NCI-H345 treated with DMSO at 0.1 percent for 48 hours (cell line): Measurements from ENCODE around the gene POLDIP3.
A peak's percentile ranks its signal among the peaks of the same experiment; 100 is the strongest.
"Not testable (repeated sequence)": the region's sequence is repeated elsewhere in the genome, so short reads cannot be mapped to it uniquely, and the experiment has no call there.

ENCODE experiments used
- DNase-seq: peaks from one replicate; lab custom pipeline; 2025; ENCODE audit not compliant: unreplicated experiment; lab: John Stamatoyannopoulos, UW

Gene POLDIP3

DNA sequence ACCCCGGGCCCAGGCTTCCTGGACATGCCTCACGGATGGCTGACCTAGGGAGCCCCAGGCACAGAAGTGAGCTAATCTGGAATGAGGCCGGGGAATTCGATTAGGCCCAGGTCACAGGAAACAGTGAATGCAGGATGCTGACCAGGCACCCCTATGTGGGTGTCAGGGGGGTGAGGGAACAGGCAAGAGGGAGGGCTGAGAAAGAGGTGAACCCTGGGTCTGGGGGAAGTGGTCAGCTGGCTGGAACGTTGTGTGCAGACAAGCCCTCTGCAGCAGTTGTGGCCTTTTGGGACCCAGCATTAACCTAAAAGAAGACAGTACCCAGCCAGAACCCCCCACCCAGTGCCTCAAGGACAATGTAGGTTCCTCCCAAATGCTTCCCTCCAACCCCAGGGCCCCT lies 52.8 kb downstream of the POLDIP3 start:
- DNase-seq: no peak

DNA sequence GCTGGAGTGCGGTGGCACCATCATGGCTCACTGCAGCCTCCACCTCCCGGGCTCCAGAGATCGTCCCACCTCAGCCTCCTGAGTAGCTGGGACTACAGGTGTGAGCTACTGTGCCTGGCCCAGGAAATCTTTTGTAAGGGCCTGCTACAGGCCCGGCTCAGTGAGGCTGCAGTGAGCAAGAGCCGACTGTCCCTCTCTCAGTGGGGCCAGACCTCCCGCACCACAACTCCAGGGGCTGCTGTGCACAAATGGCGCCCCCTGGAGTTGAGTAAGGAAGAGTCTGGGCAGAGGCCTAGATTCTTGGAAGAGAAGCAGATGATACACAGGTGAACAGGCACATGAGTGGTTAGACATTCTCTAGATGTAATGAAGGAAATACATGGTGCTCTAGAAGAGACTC lies 53.9 kb downstream of the POLDIP3 start:
- no peak for DNase-seq

DNA sequence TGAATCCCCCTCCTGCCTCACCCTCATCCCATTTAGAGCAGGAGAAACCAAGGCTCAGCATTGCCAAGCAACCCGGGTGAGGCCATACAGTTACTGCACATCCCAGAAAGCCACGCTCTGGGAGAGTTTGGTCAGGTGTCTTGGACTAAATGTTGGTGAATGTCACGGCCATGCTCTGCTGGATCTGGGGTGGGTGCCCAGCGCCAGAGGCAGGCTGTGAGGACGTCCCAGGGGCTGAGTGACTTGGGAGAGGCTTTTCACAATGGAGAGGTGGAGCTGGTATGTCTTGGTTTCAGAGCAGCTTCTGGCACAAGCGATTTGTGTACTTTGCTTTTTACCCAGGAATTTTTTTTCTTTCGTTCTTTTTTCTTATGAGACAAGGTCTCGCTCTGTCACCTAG lies 54.3 kb downstream of the POLDIP3 start:
- DNase-seq: no peak

DNA sequence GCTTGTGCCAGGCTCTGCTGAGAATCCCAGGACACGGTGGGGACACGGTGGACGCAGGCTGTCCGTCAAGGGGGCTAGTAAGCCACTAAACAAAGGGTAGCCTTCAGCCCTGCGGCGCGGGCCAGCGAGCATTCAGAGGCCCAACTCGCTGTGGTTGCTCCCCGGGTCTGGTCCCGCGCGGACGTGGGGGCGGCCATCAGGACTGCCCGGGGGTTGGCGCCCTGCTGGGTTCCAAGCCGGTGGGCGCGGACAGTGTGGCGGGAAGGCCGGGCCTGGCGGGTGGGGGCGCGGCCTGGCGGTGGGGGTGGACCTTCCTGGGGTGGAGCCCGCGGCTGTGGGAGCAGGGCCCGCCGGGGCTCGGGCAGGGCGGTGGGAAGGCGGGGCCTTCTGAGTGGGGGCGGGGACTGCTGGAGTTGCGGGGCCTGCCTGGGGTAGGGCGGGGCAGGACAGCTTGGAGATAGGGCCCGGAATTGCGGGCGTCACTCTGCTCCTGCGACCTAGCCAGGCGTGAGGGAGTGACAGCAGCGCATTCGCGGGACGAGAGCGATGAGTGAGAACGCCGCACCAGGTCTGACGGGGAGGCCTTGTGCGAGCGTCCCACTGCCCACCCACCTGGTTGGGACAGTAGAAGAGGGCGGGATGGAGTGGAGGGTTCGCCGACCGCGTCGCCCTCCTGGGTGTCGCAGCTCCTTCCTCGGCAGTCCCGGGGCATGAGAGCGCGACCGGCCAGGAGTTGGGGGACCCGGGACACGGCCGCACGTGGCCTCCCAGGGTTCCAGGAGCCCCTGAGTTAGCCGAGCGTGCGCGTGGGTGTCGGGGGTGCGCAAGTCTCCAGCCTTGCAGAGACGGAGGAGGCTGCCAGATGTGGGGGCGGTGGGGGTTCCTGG lies 61.0 kb downstream of the POLDIP3 start, which contains the start of gene SERHL2:
Gene SERHL2, plus strand, starts transcription at position 482 of the 887 bp plus-strand sequence. Its CDS starts 65 bp downstream, at position 547.
- DNase-seq: peak; percentile 43

DNA sequence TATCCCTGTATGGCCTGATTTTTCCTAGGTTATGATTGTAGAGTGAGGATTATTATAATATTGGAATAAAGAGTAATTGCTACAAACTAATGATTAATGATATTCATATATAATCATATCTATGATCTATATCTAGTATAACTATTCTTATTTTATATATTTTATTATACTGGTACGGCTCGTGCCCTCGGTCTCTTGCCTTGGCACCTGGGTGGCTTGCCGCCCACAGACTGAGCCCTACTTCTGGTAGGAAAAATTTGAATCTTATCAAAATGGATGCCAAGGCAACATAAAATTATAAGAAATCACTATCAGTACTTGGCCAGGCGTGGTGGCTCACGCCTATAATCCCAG lies 62.4 kb downstream of the POLDIP3 start:
- not testable (repeated sequence) for DNase-seq

DNA sequence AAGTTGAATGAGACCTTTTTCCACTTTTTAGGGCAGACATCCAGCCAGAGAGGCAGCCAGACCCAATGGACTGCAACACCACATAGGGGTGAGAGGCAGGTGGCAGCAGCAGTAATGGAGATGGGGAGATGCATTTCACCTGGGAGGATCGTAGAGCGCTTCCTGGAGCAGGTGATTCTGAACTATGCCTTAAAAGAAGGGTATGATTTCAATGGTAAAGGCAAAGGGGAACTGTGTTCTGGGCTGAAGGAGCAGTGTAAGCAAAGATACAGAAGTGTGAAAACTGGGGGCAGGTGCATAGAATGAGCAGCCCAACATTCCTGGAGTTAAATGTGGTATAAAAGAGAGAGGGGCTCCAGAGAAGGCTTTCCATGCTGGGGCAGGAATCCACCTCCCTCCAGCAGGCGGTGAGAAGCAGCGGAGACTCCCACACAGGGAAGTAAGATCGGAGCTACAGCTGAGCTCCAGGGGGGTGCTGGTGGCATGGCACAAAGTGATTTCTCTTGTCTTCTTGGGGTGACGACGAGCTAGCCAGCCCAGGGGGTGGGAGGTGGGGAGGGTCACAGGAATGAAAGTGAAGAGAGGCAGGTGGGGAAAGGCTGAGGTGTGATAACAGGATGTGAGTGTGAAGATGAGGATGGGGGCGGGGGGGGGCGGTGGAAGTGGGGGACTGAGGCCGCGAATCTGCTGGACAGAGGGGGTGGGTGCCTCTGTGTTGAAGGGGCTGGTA lies 65.2 kb downstream of the POLDIP3 start:
- DNase-seq: no peak

DNA sequence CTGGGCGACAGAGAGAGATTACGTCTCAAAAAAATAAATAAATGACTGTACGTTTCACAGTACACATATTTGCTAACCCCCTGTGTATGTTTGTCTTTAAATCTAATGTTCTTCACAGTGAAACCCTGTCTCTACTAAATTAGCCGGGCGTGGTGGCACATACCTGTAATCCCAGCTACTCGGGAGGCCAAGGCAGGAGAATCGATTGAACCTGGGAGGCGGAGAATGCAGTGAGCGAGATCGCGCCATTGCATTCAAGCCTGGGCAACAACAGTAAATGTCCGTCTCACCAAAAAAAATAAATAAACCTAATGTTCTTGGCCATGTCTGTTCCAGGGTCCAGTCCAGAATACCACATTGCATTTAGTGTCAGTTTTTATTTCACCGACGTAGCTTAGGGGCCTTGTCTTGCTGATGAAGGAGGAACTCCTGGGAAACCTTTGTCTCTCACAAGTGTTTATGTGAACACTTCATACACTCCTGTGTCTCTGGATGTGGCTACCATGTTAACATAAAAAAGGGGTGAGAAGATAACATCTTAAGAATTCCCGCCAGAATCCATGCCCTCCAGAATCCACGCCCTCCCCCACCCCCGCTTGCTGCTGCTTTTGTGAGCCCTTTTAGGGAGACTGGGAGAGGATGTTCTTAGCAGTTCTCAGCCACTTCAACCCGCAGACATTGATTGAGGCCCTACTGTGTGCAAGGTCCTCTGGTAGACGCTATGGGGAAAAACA lies 65.9 kb downstream of the POLDIP3 start:
- no peak for DNase-seq

DNA sequence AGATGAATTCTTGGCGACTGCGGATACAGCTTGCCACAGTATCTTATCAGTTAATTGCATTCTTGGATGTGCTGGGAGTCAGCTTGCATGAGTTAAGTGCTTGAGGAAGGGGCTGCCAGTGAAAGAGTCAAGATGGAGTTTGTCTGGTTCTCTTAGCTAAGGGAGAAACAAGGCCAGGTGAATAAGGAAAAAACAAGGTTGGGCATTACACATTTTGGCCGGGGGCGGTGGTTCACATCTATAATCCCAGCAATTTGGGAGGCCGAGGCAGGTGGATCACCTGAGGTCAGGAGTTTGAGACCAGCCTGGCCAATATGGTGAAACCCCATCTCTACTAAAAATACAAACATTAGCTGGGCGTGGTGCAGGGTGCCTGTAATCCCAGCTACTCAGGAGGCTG lies 66.6 kb downstream of the POLDIP3 start:
- not testable (repeated sequence) for DNase-seq

DNA sequence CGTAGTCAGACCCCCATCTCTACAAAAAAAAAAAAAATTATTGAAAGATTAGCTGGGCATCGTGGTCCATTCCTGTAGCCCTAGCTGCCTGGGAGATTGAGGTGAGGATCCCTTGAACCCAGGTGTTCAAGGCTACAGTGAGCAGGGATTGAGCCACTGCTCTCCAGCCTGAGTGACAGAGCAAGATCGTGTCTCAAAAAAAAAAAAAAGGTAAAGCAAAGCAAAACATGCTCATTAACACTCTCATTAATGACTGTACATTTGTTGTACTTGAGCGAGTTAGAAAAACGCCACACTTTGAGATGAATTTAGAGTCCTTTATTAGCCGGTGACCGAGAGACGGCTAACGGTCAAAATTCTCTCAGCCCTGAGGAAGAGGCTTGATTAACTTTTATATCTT lies 67.1 kb downstream of the POLDIP3 start:
- no peak for DNase-seq

DNA sequence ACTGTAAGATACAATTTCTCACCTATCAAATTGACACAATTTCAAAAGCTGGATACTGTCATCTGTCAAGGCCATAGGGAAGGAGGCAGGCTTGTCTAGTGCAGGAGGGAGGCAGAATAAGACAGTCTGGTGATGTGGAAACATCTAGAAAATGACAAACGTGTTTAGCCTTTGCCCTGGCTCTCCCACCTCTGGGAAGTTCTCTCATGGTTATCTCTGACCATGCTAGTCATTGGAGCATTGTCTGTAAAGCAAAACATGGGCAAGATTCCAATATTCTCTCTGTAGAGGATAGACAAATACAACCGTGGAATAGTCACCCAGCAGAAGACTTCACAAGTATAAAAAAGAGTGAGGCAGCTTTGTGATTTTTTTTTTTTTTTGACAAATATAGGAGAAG lies 70.0 kb downstream of the POLDIP3 start:
- DNase-seq: peak; percentile 7

DNA sequence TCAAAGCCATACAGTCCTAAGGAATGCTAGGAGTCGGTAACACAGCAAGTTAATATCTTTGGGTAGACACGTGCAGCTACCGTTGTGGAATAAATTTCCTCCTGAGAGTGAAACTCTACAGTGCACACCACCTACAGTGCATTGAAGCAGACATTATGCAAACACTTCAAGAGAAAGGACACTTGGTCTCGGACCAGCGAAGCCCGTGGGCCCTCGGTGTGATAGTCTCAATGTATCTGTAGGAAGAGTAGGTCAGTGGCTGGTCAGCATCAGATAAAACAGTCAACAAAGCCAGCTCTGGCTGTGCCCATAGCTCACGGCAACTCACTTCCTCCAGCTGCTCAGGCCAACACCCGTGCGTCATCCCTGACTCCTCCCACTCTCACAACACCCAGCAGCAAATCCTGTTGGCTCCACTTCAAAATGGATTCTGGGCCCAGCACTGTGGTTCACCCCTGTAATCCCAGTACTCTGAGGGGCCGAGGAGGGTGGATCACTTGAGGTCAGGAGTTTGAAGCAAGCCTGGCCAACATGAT lies 75.4 kb downstream of the POLDIP3 start:
- DNase-seq: not testable (repeated sequence)

DNA sequence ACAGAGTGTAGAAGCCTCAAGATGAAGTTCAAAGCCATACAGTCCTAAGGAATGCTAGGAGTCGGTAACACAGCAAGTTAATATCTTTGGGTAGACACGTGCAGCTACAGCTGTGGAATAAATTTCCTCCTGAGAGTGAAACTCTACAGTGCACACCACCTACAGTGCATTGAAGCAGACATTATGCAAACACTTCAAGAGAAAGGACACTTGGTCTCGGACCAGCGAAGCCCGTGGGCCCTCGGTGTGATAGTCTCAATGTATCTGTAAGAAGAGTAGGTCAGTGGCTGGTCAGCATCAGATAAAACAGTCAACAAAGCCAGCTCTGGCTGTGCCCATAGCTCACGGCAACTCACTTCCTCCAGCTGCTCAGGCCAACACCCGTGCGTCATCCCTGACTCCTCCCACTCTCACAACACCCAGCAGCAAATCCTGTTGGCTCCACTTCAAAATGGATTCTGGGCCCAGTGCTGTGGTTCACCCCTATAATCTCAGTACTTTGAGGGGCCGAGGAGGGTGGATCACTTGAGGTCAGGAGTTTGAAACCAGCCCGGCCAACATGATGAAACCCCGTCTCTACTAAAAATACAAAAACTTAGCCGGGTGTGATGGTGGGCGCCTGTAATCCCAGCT lies 77.4 kb downstream of the POLDIP3 start:
- DNase-seq: not testable (repeated sequence)

DNA sequence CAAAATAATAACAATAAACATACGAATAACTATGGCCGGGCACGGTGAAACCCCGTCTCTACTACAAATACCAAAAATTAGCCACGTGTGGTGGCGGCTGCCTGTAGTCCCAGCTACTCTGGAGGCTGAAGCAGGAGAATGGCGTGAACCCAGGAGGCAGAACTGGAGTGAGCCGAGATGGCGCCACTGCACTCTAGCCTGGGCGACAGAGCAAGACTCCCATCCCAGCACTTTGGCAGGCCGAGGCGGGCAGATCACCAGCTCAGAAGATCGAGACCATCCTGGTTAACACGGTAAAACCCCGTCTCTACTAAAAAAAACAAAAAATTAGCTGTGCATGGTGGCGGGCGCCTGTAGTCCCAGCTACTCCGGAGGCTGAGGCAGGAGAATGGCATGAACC lies 78.0 kb downstream of the POLDIP3 start:
- not testable (repeated sequence) for DNase-seq

DNA sequence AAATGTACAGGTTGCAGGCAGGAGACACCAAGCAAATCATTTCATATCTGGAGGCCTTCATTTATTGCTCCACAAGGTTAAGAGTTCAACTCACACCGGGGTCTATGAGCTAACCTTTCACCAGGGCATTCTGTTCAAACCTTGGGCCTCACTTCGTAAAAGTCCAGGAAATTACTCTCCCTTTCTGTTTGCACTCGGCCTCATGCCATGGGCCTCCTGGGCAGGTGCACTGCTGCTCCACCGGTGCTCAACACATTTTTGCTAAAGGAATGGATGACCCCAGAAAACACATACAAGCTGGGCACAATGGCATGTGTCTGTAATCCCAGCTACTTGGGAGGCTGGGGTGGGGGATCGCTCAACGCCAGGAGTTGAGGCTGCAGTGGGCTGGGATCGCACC lies 78.5 kb downstream of the POLDIP3 start:
- DNase-seq: no peak

DNA sequence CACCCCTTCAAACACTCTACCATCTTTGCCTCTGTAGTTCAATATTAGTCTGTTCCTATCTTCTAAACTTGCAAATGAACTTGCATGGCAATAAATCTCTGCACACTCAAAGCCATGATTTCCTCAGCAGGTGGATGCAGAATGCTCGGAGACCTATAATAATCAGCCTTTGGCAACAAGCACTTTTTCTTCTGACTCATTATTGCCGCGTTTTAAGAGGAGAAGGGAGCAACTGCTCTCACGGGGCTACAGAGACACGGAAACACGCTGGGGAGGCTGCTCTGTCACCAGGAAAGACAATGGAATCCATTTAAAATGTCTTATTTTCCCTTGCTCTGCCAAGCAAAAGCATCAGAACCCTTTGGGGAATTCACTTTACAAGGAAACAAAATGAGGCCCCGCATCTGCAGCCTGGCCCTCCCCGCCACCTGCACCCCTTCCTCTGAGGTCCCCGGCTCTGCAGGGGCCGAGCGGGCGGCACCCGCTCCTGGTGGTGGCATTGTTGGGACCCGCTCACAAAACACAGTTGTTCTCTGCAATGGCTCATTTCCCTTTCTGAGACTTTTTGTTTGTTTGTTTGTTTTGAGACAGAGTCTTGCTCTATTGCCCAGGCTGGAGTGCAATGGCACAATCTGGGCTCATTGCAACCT lies 79.5 kb downstream of the POLDIP3 start:
- DNase-seq: not testable (repeated sequence)
